Esophagus muscularis mucosa (tissue), 4 donors: ENCODE results near the gene MORN2. TPM values are rescaled to one million over a fixed set of nuclear protein-coding genes. Genes with fewer than 3 reads are reported as not detected.

Experiments
- DNase-seq: peaks from one replicate; pipeline ENCODE4 v3.0.0-alpha.2; 2017; ENCODE audit errors: extremely low spot score
- H3K27ac ChIP-seq, 4 donors: fragments of 200-600 bp; sonication (generic); replicated peaks in 1 of 4; 1 replicate in 3 of 4; 2 replicates in 1 of 4; pipeline ENCODE4 v1.5.1; 2016 to 2019; ENCODE audit warnings: mild to moderate bottlenecking in 1 of 4
- H3K27me3 ChIP-seq, 4 donors: fragments of 200-600 bp; sonication (generic); one replicate each; pipeline versions ENCODE4 v1.5.1 to v1.6.0; 2016 to 2019
- H3K36me3 ChIP-seq, 4 donors: fragments of 200-600 bp; sonication (generic); one replicate each; pipeline ENCODE4 v1.5.1; 2016 to 2019
- H3K4me1 ChIP-seq, 4 donors: fragments of 200-600 bp; sonication (generic); one replicate each; pipeline ENCODE4 v1.5.1; 2016 to 2019
- H3K4me3 ChIP-seq, 4 donors: fragments of 200-600 bp; sonication (generic); 1 replicate in 2 of 4; 2 replicates in 2 of 4; pipeline ENCODE4 v1.5.1; 2016 to 2019; ENCODE audit warnings: mild to moderate bottlenecking in 4 of 4, moderate library complexity in 1 of 4
- H3K9me3 ChIP-seq, 4 donors: fragments of 200-600 bp; sonication (generic); 1 replicate in 3 of 4; 2 replicates in 1 of 4; pipeline ENCODE4 v1.5.1; 2016 to 2019
- CTCF ChIP-seq, 3 experiments: fragments of 200-600 bp in 2 of 3; fragments of 450-650 bp in 1 of 3; sonication (generic) in 2 of 3; IDR thresholded peaks; one replicate each; pipeline ENCODE4 v1.5.1; 2017 to 2019; ENCODE audit warnings: antibody characterized with exemption in 3 of 3, mild to moderate bottlenecking in 2 of 3, moderate library complexity in 1 of 3
- EP300 ChIP-seq: sonication (generic); formaldehyde crosslinking; IDR thresholded peaks from one replicate; pipeline ENCODE4 v1.6.1; 2017; ENCODE audit warnings: antibody characterized with exemption
- POLR2A ChIP-seq: fragments of 450-650 bp; IDR thresholded peaks from one replicate; pipeline ENCODE4 v1.6.1; 2017; ENCODE audit warnings: antibody characterized with exemption, moderate library complexity, mild to moderate bottlenecking, low read depth
- POLR2AphosphoS5 ChIP-seq, 2 donors: sonication (generic); formaldehyde crosslinking; IDR thresholded peaks; one replicate each; pipeline ENCODE4 v1.6.1; 2017; ENCODE audit warnings: antibody characterized with exemption in 2 of 2
- WGBS: methylation state at CpG from one replicate; pipeline ENCODE4 v1.1.5; 2018; 5-methylcytosine and 5-hydroxymethylcytosine counted together
- intact Hi-C: fragments of 100-400 bp; cut with DNase I; formaldehyde crosslinking; loops from one replicate; pipeline ENCODE4 v1.15.1; 2023
- total RNA-seq, 4 donors: library from RNA; depleted of rRNA; stranded (reverse); fragments of >200 nt; gene quantifications; one replicate each; pipeline versions ENCODE4 v1.1.0 to v1.2.1, GENCODE V29; 2016

Gene MORN2
- total RNA-seq, 4 donors from 2014 or later = 8.7 to 10.8 (median 9.7) TPM

- intact Hi-C loops = no loop called here
- Histone ChIP-seq H3K4me3 (no peak overlapping the region), H3K36me3 (peaks cover 0 to 6% (median 0%) of the 10 kb centered on the region in 4 donors), H3K9me3 (no peaks in the 10 kb centered on the region), H3K27me3 (no peaks in the 10 kb centered on the region), H3K27ac (no peak overlapping the region), H3K4me1 (no peaks in the 10 kb centered on the region)
- DNase-seq = no peak
- TF ChIP-seq POLR2A (no peak), EP300 (no peak), CTCF (IDR thresholded peaks at IDR 0.05) (no peak), POLR2AphosphoS5 (IDR thresholded peaks at IDR 0.05) (no peak)
Measured at GRCh38 chr2:38889045-38889444, 13.3 kb downstream of the MORN2 start.

GRCh38 chr2:38889575-38889974, 13.8 kb downstream of the MORN2 start, which contains the start of gene ARHGEF33:
Gene ARHGEF33, plus strand, starts transcription at chr2:38889875. Its CDS starts 29,573 bp downstream, at chr2:38919448.
- WGBS = 83% methylated on average over 3 of the region's 3 CpGs
- Histone ChIP-seq H3K27me3 (no peaks in the 10 kb centered on the region), H3K27ac (no peak within 1 kb of the TSS), H3K9me3 (no peaks in the 10 kb centered on the region), H3K4me1 (no peaks in the 10 kb centered on the region), H3K36me3 (peaks cover 0 to 6% (median 0%) of the 10 kb centered on the region in 4 donors), H3K4me3 (no peak within 1 kb of the TSS)
- no peak for DNase-seq
- TF ChIP-seq EP300 (no peak), CTCF (IDR thresholded peaks at IDR 0.05) (no peak), POLR2A (no peak), POLR2AphosphoS5 (IDR thresholded peaks at IDR 0.05) (no peak)
- intact Hi-C loops = no loop called here

GRCh38 chr2:38892819-38893218, 17.0 kb downstream of the MORN2 start:
- Histone ChIP-seq H3K9me3 (no peaks in the 10 kb centered on the region), H3K4me1 (no peaks in the 10 kb centered on the region), H3K27ac (no peak overlapping the region), H3K27me3 (no peaks in the 10 kb centered on the region), H3K36me3 (no peaks in the 10 kb centered on the region), H3K4me3 (no peak overlapping the region)
- TF ChIP-seq EP300 = no peak
- no peak for TF ChIP-seq POLR2A
- no peak for TF ChIP-seq POLR2AphosphoS5 (IDR thresholded peaks at IDR 0.05)
- no peak for TF ChIP-seq CTCF (IDR thresholded peaks at IDR 0.05)
- intact Hi-C loops = no loop called here
- DNase-seq = no peak

- no peak for DNase-seq
- TF ChIP-seq CTCF (IDR thresholded peaks at IDR 0.05) (no peak), EP300 (no peak), POLR2A (no peak), POLR2AphosphoS5 (IDR thresholded peaks at IDR 0.05) (no peak)
- H3K4me3 ChIP-seq = no peak overlapping the region
Measured at GRCh38 chr2:38898256-38898655, 22.5 kb downstream of the MORN2 start.

GRCh38 chr2:38900726-38901125, 24.9 kb downstream of the MORN2 start:
- intact Hi-C loops = no loop called here
- Histone ChIP-seq H3K36me3 (no peaks in the 10 kb centered on the region), H3K27me3 (no peaks in the 10 kb centered on the region), H3K4me1 (no peaks in the 10 kb centered on the region), H3K9me3 (no peaks in the 10 kb centered on the region), H3K4me3 (no peak overlapping the region), H3K27ac (no peak overlapping the region)
- DNase-seq = no peak
- 92% methylated on average over 1 of the region's 1 CpG for WGBS
- TF ChIP-seq POLR2A (no peak), CTCF (IDR thresholded peaks at IDR 0.05) (no peak), EP300 (no peak), POLR2AphosphoS5 (IDR thresholded peaks at IDR 0.05) (no peak)

More at GRCh38 chr2:38898256-38898655, 22.5 kb downstream of the MORN2 start:
- no peaks in the 10 kb centered on the region for H3K36me3 ChIP-seq
- H3K27ac ChIP-seq = no peak overlapping the region
- intact Hi-C loops = no loop called here
- 72% methylated on average over 5 of the region's 5 CpGs for WGBS
- H3K9me3 ChIP-seq = no peaks in the 10 kb centered on the region
- H3K27me3 ChIP-seq = no peaks in the 10 kb centered on the region
- no peaks in the 10 kb centered on the region for H3K4me1 ChIP-seq
